GM04504 (cell line): ENCODE data around the gene SNCA.

Source experiments
- DNase-seq: peaks from one replicate; pipeline ENCODE4 v3.0.0-alpha.2; 2012; ENCODE audit warnings: low read depth

SNCA gene

GRCh38 chr4:89753601-89754066 lies 83.3 kb downstream of the SNCA start:
- peak; percentile 94 for DNase-seq

GRCh38 chr4:89752932-89753598 lies 83.9 kb downstream of the SNCA start:
- peak; percentile 67 for DNase-seq

- no peak for DNase-seq
Observed at GRCh38 chr4:89751416-89751815, 85.5 kb downstream of the SNCA start.

- no peak for DNase-seq
Observed at GRCh38 chr4:89746377-89746776, 90.6 kb downstream of the SNCA start.

DNA sequence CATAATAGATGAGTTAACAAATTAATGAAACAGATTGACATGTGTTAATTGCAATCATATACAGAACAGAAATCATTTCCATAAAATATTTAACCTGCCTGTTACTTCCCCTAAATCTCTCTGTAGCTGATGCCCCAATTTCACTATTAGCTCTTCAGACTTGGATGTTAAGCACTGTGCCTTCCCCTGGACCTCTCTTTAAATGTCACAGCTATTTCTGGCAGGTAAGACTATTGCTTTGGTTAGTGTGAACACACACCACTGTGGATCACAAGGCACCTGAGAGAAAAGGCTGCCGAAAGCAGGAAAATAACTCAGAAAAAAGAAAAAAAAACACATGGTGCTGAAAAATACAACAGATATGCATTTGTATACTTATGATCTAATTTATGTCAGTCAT lies 91.3 kb downstream of the SNCA start:
- no peak for DNase-seq

GRCh38 chr4:89744914-89745313 lies 92.0 kb downstream of the SNCA start:
- DNase-seq: no peak

DNA sequence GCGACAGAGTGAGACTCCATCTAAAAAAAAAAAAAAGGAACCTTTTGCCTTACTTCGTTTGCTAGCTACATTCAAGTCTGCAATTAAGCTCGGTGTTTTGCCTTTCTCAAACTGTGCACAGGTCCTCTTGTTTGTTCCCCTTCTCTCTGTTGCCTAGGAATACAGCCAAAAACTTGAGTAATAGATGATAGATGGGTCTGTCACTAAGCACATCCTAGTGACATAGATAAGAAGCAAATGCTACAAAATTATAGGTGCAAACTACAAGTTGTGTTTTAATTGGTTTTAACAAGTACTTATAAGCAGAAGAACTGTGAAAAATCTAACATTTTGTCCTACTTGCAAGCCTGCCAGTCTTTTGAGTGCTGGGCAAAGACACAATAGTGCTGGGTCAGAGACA lies 95.2 kb downstream of the SNCA start:
- no peak for DNase-seq

DNA sequence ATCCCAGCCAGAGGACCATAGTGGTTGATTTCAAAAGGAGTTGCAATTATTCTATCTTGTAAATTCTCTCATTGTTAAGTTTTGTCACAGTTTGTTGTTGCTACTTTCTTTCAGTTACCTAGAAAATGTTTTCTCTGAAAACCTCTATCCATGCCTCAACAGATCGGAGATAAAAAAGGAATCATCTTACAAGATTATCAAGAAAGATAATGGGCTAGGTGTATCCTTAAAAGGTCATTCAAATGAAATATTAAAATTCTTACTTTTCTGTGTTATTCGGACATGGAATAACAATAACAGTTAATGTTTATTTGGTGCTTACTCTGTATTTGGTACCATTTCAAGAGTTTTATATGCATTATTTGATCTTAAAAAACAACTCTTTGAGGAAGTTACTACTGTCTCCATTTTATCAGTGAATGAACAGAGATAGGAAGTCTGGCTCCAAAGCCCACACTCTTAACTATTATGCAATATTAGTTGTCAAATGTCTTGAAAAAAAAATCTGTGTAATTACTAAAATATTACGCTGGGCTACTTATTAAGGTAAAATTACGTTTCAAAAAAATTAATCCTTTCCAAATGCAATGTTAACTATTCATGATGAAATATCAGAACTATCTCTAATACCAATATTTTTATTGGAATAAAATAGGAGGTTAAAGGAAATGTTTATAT lies 97.5 kb downstream of the SNCA start:
- no peak for DNase-seq

DNA sequence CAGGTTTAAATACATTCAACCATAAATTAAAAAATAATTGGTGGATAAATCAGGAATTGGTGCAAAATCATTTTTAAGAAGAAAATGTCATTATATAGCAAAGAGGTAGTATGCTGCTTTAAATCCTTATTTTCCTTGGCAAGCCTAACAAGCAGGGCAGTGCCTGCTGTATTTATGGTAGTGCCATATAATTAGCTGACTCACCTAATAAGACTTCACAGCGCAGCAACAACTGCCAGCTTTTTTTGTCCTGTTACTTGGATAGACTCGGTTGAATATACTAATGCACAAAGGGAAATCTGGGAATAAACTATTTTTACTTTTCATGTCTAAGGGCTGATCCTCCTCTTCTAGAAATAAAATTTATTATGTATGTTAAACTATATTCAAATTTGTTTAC lies 99.1 kb downstream of the SNCA start:
- no peak for DNase-seq

DNA sequence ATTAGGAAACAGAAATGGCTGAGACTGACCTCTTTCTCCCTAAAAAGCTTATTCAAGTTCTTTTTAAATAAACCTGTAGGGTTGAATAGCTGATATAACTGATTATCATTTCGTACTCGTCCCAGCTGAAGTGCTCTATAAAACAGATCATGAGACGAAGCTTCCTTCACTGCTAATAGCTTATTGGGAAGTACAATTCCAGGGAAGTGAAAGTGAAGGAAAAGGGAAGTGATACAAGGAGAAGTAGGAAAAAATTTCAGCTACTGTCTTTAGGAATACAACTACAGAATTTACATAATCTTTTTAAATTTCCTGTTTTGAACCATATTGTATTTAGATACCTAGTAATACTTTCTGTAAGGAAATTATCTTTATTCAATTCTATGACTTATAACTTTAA lies 103.0 kb downstream of the SNCA start:
- no peak for DNase-seq

- DNase-seq: no peak
Observed at GRCh38 chr4:89727238-89727637, 109.7 kb downstream of the SNCA start.

GRCh38 chr4:89725268-89725667 lies 111.7 kb downstream of the SNCA start:
- DNase-seq: no peak

DNA sequence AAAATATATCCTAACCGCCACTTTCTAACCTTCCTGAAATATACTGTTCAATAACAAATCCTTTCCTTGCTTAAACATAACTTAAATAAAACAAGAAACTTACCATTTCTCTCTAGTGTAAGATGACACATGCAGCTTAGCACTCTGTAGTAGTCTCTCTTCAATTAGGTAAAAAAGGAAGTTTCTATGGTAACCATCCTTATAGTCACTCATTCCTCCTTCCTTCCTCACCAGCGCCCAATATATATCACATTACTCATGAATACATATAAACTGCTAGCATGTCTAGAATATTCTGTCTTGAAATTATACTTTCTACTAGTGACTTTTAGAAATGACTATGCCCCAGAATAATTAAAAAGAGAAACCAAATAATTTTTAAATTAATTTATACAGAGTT lies 112.2 kb downstream of the SNCA start:
- peak; percentile 16 for DNase-seq

DNA sequence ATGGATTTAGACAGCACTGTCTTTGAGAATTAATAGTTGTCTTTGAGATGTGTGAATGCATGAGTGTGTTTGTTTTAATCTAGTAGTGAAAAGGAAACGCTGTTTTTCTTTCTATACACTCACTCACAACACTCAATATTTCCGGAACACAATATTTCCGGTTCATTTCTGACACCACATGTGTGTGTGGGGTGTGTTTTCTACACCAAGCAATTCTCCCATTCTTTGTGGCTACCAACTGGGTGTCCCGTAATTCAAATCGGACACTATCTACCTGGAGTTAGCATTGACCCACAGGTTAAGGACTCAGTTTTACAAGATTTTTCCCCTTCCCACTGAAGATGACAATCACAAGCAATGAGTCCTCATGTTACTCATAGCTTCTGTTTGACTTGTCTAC lies 113.9 kb downstream of the SNCA start:
- DNase-seq: no peak

- no peak for DNase-seq
Observed at GRCh38 chr4:89722517-89722916, 114.4 kb downstream of the SNCA start.

GRCh38 chr4:89720981-89721380 lies 116.0 kb downstream of the SNCA start:
- no peak for DNase-seq

- DNase-seq: no peak
Observed at GRCh38 chr4:89719536-89720090, 117.3 kb downstream of the SNCA start.

GRCh38 chr4:89716893-89717292 lies 120.1 kb downstream of the SNCA start:
- no peak for DNase-seq

DNA sequence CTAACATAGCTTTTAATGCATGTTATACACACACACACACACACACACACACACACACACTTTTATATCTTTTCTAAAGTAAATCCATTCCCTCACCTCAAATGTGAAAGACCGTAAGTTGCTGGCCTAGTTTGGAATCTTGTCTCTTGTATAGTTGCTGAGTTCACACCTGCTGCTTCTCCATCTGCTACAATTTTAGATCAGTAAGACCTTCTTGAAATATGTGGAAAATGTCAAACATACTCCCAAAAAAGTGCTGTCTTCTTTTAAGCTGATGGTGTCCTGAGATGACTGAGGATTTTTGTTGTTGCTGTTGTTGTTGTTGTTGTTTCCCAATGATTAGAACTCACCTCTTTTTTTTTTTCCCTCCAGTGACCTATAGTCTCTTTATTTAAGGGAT lies 121.3 kb downstream of the SNCA start:
- DNase-seq: no peak

DNA sequence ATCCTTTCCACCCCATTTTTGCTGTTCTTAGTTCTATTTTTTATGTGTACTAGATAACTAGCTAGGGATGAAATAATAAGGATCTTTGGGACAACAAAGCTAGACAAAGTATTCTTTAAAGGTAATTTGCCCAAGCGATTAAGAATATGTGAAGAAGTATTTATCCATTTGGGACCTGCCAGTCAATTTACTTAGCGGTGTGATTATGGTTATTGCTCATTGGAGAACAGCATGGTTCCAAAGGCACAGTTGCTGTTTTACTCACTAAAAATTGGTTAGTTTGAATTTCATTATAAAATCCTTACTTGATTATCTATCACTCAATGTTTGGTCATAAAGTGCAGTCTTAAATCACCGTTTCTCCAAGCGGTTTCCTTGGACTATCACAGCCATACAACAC lies 124.1 kb downstream of the SNCA start:
- no peak for DNase-seq

DNA sequence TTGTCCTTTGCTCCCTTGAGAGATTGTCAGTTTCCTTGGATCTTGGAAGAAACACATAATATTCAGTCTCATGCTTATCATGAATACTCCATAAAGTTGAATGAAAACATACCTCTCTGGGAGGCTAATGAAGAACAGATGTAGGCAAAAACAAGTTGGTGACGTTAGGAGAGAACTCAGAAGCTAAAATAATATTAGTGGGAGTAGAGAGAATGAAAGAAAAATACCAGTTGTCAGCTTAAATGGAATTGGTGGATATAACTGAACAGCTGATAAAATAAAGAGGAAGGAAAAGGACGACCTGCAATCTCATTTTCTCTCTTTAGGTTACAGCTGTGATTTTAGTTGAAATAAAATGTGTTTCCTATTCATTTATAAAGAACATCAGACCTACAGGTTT lies 124.8 kb downstream of the SNCA start:
- DNase-seq: peak; percentile 25

DNA sequence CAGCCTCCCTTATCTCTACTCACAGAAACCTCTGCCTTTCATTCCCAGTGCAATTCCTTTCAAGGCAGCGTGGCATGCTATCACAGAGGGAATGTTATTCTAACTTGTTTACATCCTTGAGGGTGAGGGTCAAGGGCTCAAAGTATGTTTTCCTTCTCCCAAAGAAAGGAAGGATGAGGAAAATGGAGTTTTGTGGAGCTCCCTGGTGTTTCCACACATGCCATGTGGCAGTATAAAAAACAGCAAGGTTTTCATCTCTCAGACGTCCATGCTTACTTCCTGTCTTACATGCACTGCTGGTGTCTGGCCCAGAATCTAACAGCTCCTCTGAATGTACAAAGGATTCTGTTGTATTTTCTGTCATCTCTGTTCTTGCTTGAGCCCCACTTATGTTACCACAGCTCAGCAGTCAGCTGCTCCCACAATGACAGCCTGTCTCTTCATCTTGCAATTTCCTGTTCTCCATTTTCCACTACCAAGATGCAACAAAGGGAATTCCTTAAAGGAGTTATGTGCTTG lies 128.0 kb downstream of the SNCA start:
- no peak for DNase-seq

- DNase-seq: no peak
Observed at GRCh38 chr4:89707467-89707866, 129.5 kb downstream of the SNCA start.
